ENCODE data around the gene ACBD4.

GRCh38 chr17:45086391-45086790 lies 49.1 kb upstream of the ACBD4 start:
- TF ChIP-seq GATA2 (IDR thresholded peaks at IDR 0.05; ENCODE audit: insufficient read depth, insufficient read length, low read depth, low read length) (no peak), CTCF (IDR thresholded peaks at IDR 0.05; ENCODE audit: extremely low read depth in 1 of 2, insufficient read depth in 1 of 2, low read depth in 1 of 2, low read length in 2 of 2) (no peak), POLR2A (IDR thresholded peaks at IDR 0.05; ENCODE audit: low read depth, low read length) (no peak), EZH2 (IDR thresholded peaks at IDR 0.05; ENCODE audit: borderline replicate concordance, low read depth, low read length, severe bottlenecking) (no peak), POLR2AphosphoS5 (IDR thresholded peaks at IDR 0.05; ENCODE audit: insufficient read depth, low read depth, low read length) (no peak), JUN (IDR thresholded peaks at IDR 0.05; ENCODE audit: borderline replicate concordance, insufficient read depth, insufficient read length, low read depth) (no peak), MAX (IDR thresholded peaks at IDR 0.05; ENCODE audit: insufficient read depth, insufficient read length) (no peak), FOS (IDR thresholded peaks at IDR 0.05; ENCODE audit: borderline replicate concordance, insufficient read depth, low read length) (no peak), MYC (IDR thresholded peaks at IDR 0.05; ENCODE audit: low read depth, low read length) (no peak)
